Vagina (tissue), 2 donors: ENCODE data around the gene NEDD4L. TPM values are rescaled to one million over a fixed set of nuclear protein-coding genes. Genes with fewer than 3 reads are reported as not detected.

Experiments used
- DNase-seq, 2 donors: peaks; one replicate each; pipeline ENCODE4 v3.0.0-alpha.2; 2017; ENCODE audit errors: extremely low spot score in 2 of 2
- H3K27ac ChIP-seq: fragments of 200-600 bp; sonication (generic); one replicate; pipeline ENCODE4 v1.5.1; 2019
- H3K27me3 ChIP-seq: fragments of 200-600 bp; sonication (generic); one replicate; pipeline ENCODE4 v1.5.1; 2019
- H3K36me3 ChIP-seq, 2 donors: fragments of 200-600 bp; sonication (generic); one replicate each; pipeline ENCODE4 v1.5.1; 2017 to 2019
- H3K4me1 ChIP-seq: fragments of 200-600 bp; sonication (generic); one replicate; pipeline ENCODE4 v1.5.1; 2019
- H3K4me3 ChIP-seq, 2 donors: fragments of 200-600 bp; sonication (generic); 1 replicate in 1 of 2; 2 replicates in 1 of 2; pipeline ENCODE4 v1.5.1; 2016 to 2019
- H3K9me3 ChIP-seq: fragments of 200-600 bp; sonication (generic); one replicate; pipeline ENCODE4 v1.5.1; 2019
- POLR2A ChIP-seq, 2 donors: fragments of 450-650 bp; IDR thresholded peaks; one replicate each; pipeline ENCODE4 v1.6.1; 2017; ENCODE audit warnings: antibody characterized with exemption in 2 of 2, mild to moderate bottlenecking in 2 of 2, moderate library complexity in 2 of 2
- POLR2AphosphoS5 ChIP-seq, 2 donors: sonication (generic); formaldehyde crosslinking; IDR thresholded peaks; one replicate each; pipeline ENCODE4 v1.9.0; 2017; ENCODE audit warnings: antibody characterized with exemption in 2 of 2, mild to moderate bottlenecking in 2 of 2, low read depth in 1 of 2; ENCODE audit not compliant: insufficient read depth in 1 of 2
- intact Hi-C: fragments of 100-400 bp; cut with DNase I; formaldehyde crosslinking; loops from one replicate; pipeline ENCODE4 v1.15.1; 2023
- total RNA-seq: library from RNA; depleted of rRNA; stranded (reverse); fragments of >200 nt; gene quantifications from one replicate; pipeline ENCODE4 v1.2.3, GENCODE V29; 2016
- TF ChIP-seq, protein P1 (sequence below), 3 experiments: fragments of 450-650 bp in 2 of 3; fragments of 200-600 bp in 1 of 3; sonication (generic) in 1 of 3; IDR thresholded peaks; one replicate each; pipeline ENCODE4 v1.5.1; 2017 to 2019; ENCODE audit warnings: antibody characterized with exemption in 3 of 3, mild to moderate bottlenecking in 2 of 3, moderate library complexity in 2 of 3

Gene NEDD4L
- total RNA-seq, 1 donor from 2014 or later, result 42.2 TPM

GRCh38 chr18:58239879-58240278 is 195.9 kb downstream of the NEDD4L start:
- intact Hi-C loops, result no loop called here
- no peak for DNase-seq
- peaks cover 5% of the 10 kb centered on the region for H3K4me1 ChIP-seq
- H3K9me3 ChIP-seq, result no peaks in the 10 kb centered on the region
- H3K27me3 ChIP-seq, result no peaks in the 10 kb centered on the region
- no peaks in the 10 kb centered on the region for H3K36me3 ChIP-seq
- TF ChIP-seq POLR2A (IDR thresholded peaks at IDR 0.05) (no peak), POLR2AphosphoS5 (IDR thresholded peaks at IDR 0.05; ENCODE audit: insufficient read depth in 1 of 2, low read depth in 1 of 2) (no peak)
- TF ChIP-seq, protein P1, sequence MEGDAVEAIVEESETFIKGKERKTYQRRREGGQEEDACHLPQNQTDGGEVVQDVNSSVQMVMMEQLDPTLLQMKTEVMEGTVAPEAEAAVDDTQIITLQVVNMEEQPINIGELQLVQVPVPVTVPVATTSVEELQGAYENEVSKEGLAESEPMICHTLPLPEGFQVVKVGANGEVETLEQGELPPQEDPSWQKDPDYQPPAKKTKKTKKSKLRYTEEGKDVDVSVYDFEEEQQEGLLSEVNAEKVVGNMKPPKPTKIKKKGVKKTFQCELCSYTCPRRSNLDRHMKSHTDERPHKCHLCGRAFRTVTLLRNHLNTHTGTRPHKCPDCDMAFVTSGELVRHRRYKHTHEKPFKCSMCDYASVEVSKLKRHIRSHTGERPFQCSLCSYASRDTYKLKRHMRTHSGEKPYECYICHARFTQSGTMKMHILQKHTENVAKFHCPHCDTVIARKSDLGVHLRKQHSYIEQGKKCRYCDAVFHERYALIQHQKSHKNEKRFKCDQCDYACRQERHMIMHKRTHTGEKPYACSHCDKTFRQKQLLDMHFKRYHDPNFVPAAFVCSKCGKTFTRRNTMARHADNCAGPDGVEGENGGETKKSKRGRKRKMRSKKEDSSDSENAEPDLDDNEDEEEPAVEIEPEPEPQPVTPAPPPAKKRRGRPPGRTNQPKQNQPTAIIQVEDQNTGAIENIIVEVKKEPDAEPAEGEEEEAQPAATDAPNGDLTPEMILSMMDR (IDR thresholded peaks at IDR 0.05), result no peak
- H3K27ac ChIP-seq, result no peak overlapping the region
- H3K4me3 ChIP-seq, result no peak overlapping the region

DNA sequence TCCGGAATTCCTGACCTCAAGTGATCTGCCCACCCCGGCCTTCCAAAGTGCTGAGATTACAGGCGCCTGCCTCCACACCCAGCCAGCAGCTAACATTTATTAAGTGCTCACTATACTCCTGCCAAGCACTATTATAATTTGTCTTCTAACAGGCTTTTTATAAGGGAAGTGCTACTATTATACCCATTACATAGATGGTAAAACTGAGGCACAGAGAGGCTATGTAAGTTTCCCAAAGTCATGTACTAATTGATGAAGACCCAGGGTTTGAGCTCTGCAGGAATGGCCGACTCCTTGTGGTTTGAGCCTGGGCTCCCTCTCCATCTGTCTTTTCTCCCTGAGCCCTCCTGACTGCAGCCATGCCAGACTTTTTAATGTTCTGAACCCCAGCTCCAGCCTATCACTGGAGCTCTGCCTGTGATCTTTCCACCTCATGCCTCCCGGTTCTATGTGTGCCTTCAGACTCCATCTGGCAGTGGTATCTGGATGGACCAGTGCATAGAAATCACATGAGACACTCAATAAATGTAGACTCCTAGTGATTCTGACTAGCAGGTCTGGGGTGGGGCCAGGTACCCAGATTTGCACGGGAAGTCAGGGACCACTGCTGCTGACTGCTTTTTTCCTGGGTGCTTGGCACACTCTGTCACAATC is 197.1 kb downstream of the NEDD4L start:
- TF ChIP-seq, protein P1 (IDR thresholded peaks at IDR 0.05), result no peak
- TF ChIP-seq POLR2A (IDR thresholded peaks at IDR 0.05) (no peak), POLR2AphosphoS5 (IDR thresholded peaks at IDR 0.05; ENCODE audit: insufficient read depth in 1 of 2, low read depth in 1 of 2) (no peak)
- H3K9me3 ChIP-seq, result no peaks in the 10 kb centered on the region
- intact Hi-C loops, result no loop called here

DNA sequence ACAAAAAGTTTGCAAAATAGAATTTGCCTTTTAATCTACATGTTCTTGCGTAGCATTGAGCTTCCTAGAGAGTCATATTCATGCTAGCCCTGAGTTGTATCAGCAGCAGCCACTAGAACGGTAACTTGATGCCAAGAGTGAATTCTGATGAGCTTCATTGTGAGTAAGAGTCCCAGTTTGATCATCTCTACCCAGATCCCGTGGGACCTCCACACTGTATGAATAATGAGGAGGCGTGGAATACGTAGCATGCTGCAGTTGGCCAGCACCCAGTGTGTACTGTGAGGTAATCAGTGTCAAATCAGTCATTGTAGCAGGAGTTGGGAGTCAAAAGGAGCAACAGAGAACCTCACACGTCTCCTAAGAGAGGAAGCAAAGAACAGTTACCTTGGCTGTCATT is 197.9 kb downstream of the NEDD4L start:
- H3K4me1 ChIP-seq, result peaks cover 1% of the 10 kb centered on the region
- no peaks in the 10 kb centered on the region for H3K36me3 ChIP-seq
- H3K9me3 ChIP-seq, result no peaks in the 10 kb centered on the region
- no peak overlapping the region for H3K27ac ChIP-seq
- no peak for TF ChIP-seq POLR2AphosphoS5 (IDR thresholded peaks at IDR 0.05; ENCODE audit: insufficient read depth in 1 of 2, low read depth in 1 of 2)
- TF ChIP-seq, protein P1 (IDR thresholded peaks at IDR 0.05), result no peak
- no peak for TF ChIP-seq POLR2A (IDR thresholded peaks at IDR 0.05)
- no peaks in the 10 kb centered on the region for H3K27me3 ChIP-seq
- intact Hi-C loops, result no loop called here
- DNase-seq, result no peak
- H3K4me3 ChIP-seq, result no peak overlapping the region

More for the DNA sequence above, 197.1 kb downstream of the NEDD4L start:
- no peaks in the 10 kb centered on the region for H3K27me3 ChIP-seq
- no peaks in the 10 kb centered on the region for H3K36me3 ChIP-seq
- DNase-seq, result no peak
- H3K4me1 ChIP-seq, result no peaks in the 10 kb centered on the region
- H3K27ac ChIP-seq, result no peak overlapping the region
- H3K4me3 ChIP-seq, result no peak overlapping the region

GRCh38 chr18:58242435-58242834 is 198.4 kb downstream of the NEDD4L start:
- no peak overlapping the region for H3K27ac ChIP-seq
- intact Hi-C loops, result no loop called here

GRCh38 chr18:58242968-58243367 is 198.9 kb downstream of the NEDD4L start:
- no peak overlapping the region for H3K4me3 ChIP-seq
- no peak for DNase-seq

More at GRCh38 chr18:58242435-58242834, 198.4 kb downstream of the NEDD4L start:
- H3K36me3 ChIP-seq, result no peaks in the 10 kb centered on the region
- H3K27me3 ChIP-seq, result no peaks in the 10 kb centered on the region
- H3K4me1 ChIP-seq, result peaks cover 7% of the 10 kb centered on the region
- no peak for TF ChIP-seq POLR2A (IDR thresholded peaks at IDR 0.05)
- TF ChIP-seq, protein P1 (IDR thresholded peaks at IDR 0.05), result no peak
- no peak for TF ChIP-seq POLR2AphosphoS5 (IDR thresholded peaks at IDR 0.05; ENCODE audit: insufficient read depth in 1 of 2, low read depth in 1 of 2)
- H3K4me3 ChIP-seq, result no peak overlapping the region
- no peaks in the 10 kb centered on the region for H3K9me3 ChIP-seq
- no peak for DNase-seq

More at GRCh38 chr18:58242968-58243367, 198.9 kb downstream of the NEDD4L start:
- Histone ChIP-seq H3K9me3 (no peaks in the 10 kb centered on the region), H3K36me3 (no peaks in the 10 kb centered on the region), H3K27me3 (no peaks in the 10 kb centered on the region), H3K27ac (no peak overlapping the region), H3K4me1 (peaks cover 12% of the 10 kb centered on the region)
- intact Hi-C loops, result no loop called here
- TF ChIP-seq POLR2AphosphoS5 (IDR thresholded peaks at IDR 0.05; ENCODE audit: insufficient read depth in 1 of 2, low read depth in 1 of 2), result no peak
- TF ChIP-seq, protein P1 (IDR thresholded peaks at IDR 0.05), result no peak
- no peak for TF ChIP-seq POLR2A (IDR thresholded peaks at IDR 0.05)
